Colonic mucosa (tissue), 4 donors: ENCODE measurements around the gene PSAT1. TPM values are rescaled to one million over a fixed set of nuclear protein-coding genes. Genes with fewer than 3 reads are reported as not detected.

Experiments
- DNase-seq: peaks from one replicate; pipeline ENCODE4 v3.0.0-alpha.2; 2020
- H3K27ac ChIP-seq: fragments of 200-600 bp; one replicate; pipeline ENCODE4 v1.8.0; 2021
- H3K27me3 ChIP-seq: fragments of 200-600 bp; one replicate; pipeline ENCODE4 v1.8.0; 2021
- H3K36me3 ChIP-seq: fragments of 200-600 bp; one replicate; pipeline ENCODE4 v1.8.0; 2021
- H3K4me1 ChIP-seq: fragments of 200-600 bp; one replicate; pipeline ENCODE4 v1.8.0; 2021; ENCODE audit warnings: mild to moderate bottlenecking
- H3K4me3 ChIP-seq: fragments of 200-600 bp; one replicate; pipeline ENCODE4 v1.8.0; 2021
- H3K9ac ChIP-seq, 2 donors: one replicate each; pipeline ENCODE4 v1.7.0; 2013; ENCODE audit warnings: control low read depth in 2 of 2, low read depth in 2 of 2, low read length in 2 of 2
- H3K9me3 ChIP-seq: fragments of 200-600 bp; one replicate; pipeline ENCODE4 v1.8.0; 2021
- CTCF ChIP-seq: fragments of 200-600 bp; IDR thresholded peaks from one replicate; pipeline ENCODE4 v1.8.0; 2022; ENCODE audit warnings: antibody characterized with exemption, mild to moderate bottlenecking
- intact Hi-C: fragments of 100-400 bp; cut with DNase I; formaldehyde crosslinking; loops from one replicate; pipeline ENCODE4 v1.14.1; 2022
- total RNA-seq, 2 donors: library from RNA; stranded (reverse); fragmentation: NEBNext Ultra II Directional in 1 of 2; extraction: Animal tissue kit (Norgen Biotek cat#: 25700) in 1 of 2; gene quantifications; one replicate each; pipeline ENCODE4 v1.2.1, GENCODE V29; 2021
- donor health status: healthy.
- donor health status: DM: no; HTN: no; CAD: no.
- donor health status: DM: no; HTN: no; CAD: no.

The PSAT1 gene
- total RNA-seq, 2 donors from 2014 or later: 7.5 to 28.5 TPM

DNA sequence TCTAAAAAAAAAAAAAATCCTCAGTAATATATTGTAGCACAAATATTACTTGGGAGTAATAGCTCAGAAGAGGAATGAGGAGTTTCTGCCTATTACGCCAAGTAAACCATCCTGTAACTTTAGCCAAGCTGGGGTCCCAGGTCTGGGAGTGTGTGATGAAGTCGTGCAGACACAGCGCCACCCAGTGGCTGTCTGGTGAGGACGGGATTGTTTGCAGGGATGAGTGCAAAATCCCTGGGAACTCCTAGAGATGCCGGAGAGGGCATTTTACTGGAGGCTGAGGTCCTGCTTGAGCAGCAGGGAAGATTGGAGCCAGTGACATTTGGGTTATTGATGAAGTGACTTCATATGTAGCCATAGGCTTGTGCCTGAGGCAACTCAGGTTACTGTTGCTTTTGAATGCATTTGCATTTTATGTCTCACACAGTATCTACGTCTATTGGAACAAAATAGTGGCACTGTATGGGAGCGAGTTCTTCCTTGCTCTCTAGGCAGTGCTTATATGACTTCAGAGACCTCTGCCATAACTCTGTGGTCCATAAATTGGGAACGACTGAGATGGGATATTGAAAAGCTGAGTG lies 72.8 kb downstream of the PSAT1 start:
- peak; percentile 65 for DNase-seq
- Histone ChIP-seq H3K4me1 (no peaks in the 10 kb centered on the region), H3K36me3 (no peaks in the 10 kb centered on the region), H3K9me3 (no peaks in the 10 kb centered on the region), H3K9ac (no peak overlapping the region), H3K4me3 (no peak overlapping the region), H3K27ac (no peak overlapping the region), H3K27me3 (peaks cover 7% of the 10 kb centered on the region)
- peak; percentile 83 for TF ChIP-seq CTCF
- intact Hi-C loops: loop anchor here (2.0 kb wide), 1 partner anchor 107 kb away; no protein-coding TSS in a partner anchor

GRCh38 chr9:78370991-78371390 lies 74.1 kb downstream of the PSAT1 start:
- H3K4me1 ChIP-seq: no peaks in the 10 kb centered on the region
- DNase-seq: no peak
- H3K4me3 ChIP-seq: no peak overlapping the region
- no peak for TF ChIP-seq CTCF
- no peaks in the 10 kb centered on the region for H3K36me3 ChIP-seq
- peaks cover 7% of the 10 kb centered on the region for H3K27me3 ChIP-seq
- H3K9ac ChIP-seq: no peak overlapping the region
- intact Hi-C loops: no loop called here
- no peaks in the 10 kb centered on the region for H3K9me3 ChIP-seq
- H3K27ac ChIP-seq: no peak overlapping the region

DNA sequence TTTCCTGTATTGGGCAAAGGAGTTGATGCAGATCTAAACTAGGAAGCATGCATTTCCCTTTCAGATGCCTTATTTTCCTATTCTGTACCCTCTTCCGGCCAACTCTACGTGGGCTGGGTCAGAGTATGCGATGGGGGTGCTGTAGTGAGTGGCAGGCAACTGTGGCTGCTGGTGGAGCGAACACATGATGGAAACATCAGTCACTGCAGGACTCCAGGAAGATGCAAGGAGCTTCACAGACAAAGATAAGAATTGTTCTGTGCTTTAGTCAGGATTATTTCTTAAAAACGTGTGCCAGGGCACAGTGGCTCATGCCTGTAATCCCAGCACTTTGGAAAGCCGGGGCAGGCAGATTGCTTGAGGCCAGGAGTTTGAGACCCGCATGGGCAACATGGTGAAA lies 75.1 kb downstream of the PSAT1 start:
- Histone ChIP-seq H3K4me1 (no peaks in the 10 kb centered on the region), H3K27ac (no peak overlapping the region), H3K27me3 (peaks cover 7% of the 10 kb centered on the region), H3K4me3 (no peak overlapping the region), H3K36me3 (no peaks in the 10 kb centered on the region), H3K9me3 (no peaks in the 10 kb centered on the region), H3K9ac (no peak overlapping the region)
- no peak for TF ChIP-seq CTCF
- intact Hi-C loops: no loop called here
- DNase-seq: no peak

Other genes starting within 250 kb of the PSAT1 start
- gene CEP78, start 61.0 kb upstream of the PSAT1 start, total RNA-seq: 10 to 100 TPM; 10.6 to 42.5 TPM